BJ (cell line): Measurements from ENCODE around the gene PHF24. TPM values are rescaled to one million over a fixed set of nuclear protein-coding genes. Genes with fewer than 3 reads are reported as not detected.

Experiments used
- CTCF ChIA-PET: fragments of 350-600 bp; formaldehyde crosslinking; extraction: SDS; loops from one replicate; lab custom pipeline; 2021; ENCODE audit warnings: antibody characterized with exemption, inconsistent platforms; lab: Yijun Ruan, JAX
- POLR2A ChIA-PET: fragments of 300-600 bp; sonication (Branson Sonifier 250); formaldehyde crosslinking; extraction: SDS; loops from one replicate; lab custom pipeline; 2021; ENCODE audit warnings: antibody characterized with exemption; lab: Charles Lee
- DNase-seq: peaks from one replicate; pipeline ENCODE4 v3.0.0-alpha.2; 2011; ENCODE audit warnings: low read depth
- H3K27me3 ChIP-seq: 2 replicates; pipeline ENCODE4 v1.6.0; 2011; ENCODE audit warnings: low read length; ENCODE audit not compliant: control insufficient read depth, insufficient read depth
- H3K36me3 ChIP-seq: 2 replicates; pipeline ENCODE4 v1.5.1; 2011; ENCODE audit warnings: low read length; ENCODE audit not compliant: control insufficient read depth, insufficient read depth
- H3K4me3 ChIP-seq: 2 replicates; pipeline ENCODE4 v1.5.1; 2011; ENCODE audit warnings: low read depth, mild to moderate bottlenecking, control low read depth, low read length
- CTCF ChIP-seq: IDR thresholded peaks from 2 replicates; pipeline ENCODE4 v1.5.1; 2011; ENCODE audit warnings: low read depth, mild to moderate bottlenecking, control low read depth, inconsistent platforms, low read length, moderate library complexity; ENCODE audit not compliant: insufficient read depth
- polyA plus RNA-seq: library from polyadenylated mRNA; depleted of rRNA; stranded (reverse); fragments of >200 nt; gene quantifications from 2 replicates; pipeline ENCODE4 v1.2.3, GENCODE V29; 2011

The PHF24 gene
- polyA plus RNA-seq, 1 experiment, result 0.09 TPM

GRCh38 chr9:35026671-35027070 is 68.6 kb downstream of the PHF24 start:
- TF ChIP-seq CTCF, result no peak
- Histone ChIP-seq H3K36me3 (peaks cover 2% of the 10 kb centered on the region; the same call in 1 of the 2 replicates), H3K27me3 (no peaks in the 10 kb centered on the region), H3K4me3 (no peak overlapping the region)
- ChIA-PET CTCF (interaction anchor here (0.9 to 6.0 kb wide), 2 partner anchors 24 kb away, joined by 3 to 21 read pairs; no protein-coding TSS in a partner anchor), POLR2A (interaction anchor here (0.6 kb wide), 1 partner anchor 10 kb away, joined by 5 read pairs; no protein-coding TSS in a partner anchor)
- no peak for DNase-seq

- H3K27me3 ChIP-seq, result no peaks in the 10 kb centered on the region
- POLR2A ChIA-PET, result interaction anchor here (0.6 to 0.8 kb wide), 2 partner anchors 9 to 306 kb away, joined by 3 read pairs; no protein-coding TSS in a partner anchor
- no peak for DNase-seq
- no peak for TF ChIP-seq CTCF
- no peak overlapping the region for H3K4me3 ChIP-seq
- CTCF ChIA-PET, result interaction anchor here (1.6 to 6.0 kb wide), 3 partner anchors 9 to 23 kb away, joined by 4 to 21 read pairs (median 7); no protein-coding TSS in a partner anchor
- peaks cover 2% of the 10 kb centered on the region; the same call in 1 of the 2 replicates for H3K36me3 ChIP-seq
Observed at GRCh38 chr9:35027374-35027773, 69.3 kb downstream of the PHF24 start.

GRCh38 chr9:35027860-35028259 is 69.8 kb downstream of the PHF24 start:
- H3K36me3 ChIP-seq, result peaks cover 2% of the 10 kb centered on the region; the same call in 1 of the 2 replicates
- ChIA-PET POLR2A (interaction anchor here (0.6 to 0.8 kb wide), 3 partner anchors 8 to 306 kb away, joined by 3 read pairs; no protein-coding TSS in a partner anchor), CTCF (interaction anchor here (1.2 to 6.0 kb wide), 5 partner anchors 9 to 128 kb away, joined by 3 to 21 read pairs (median 5); no protein-coding TSS in a partner anchor)
- H3K27me3 ChIP-seq, result no peaks in the 10 kb centered on the region
- no peak overlapping the region for H3K4me3 ChIP-seq
- no peak for DNase-seq
- no peak for TF ChIP-seq CTCF

- Histone ChIP-seq H3K27me3 (no peaks in the 10 kb centered on the region), H3K4me3 (no peak overlapping the region), H3K36me3 (peaks cover 2% of the 10 kb centered on the region; the same call in 1 of the 2 replicates)
- DNase-seq, result no peak
- POLR2A ChIA-PET, result interaction anchor here (0.6 kb wide), 1 partner anchor 15 kb away, joined by 3 read pairs; no protein-coding TSS in a partner anchor
- TF ChIP-seq CTCF, result no peak
- CTCF ChIA-PET, result interaction anchor here (1.2 to 6.0 kb wide), 5 partner anchors 10 to 129 kb away, joined by 3 to 21 read pairs (median 5); no protein-coding TSS in a partner anchor
Observed at GRCh38 chr9:35028341-35028740, 70.3 kb downstream of the PHF24 start.

GRCh38 chr9:35029241-35029640 is 71.2 kb downstream of the PHF24 start:
- no peaks in the 10 kb centered on the region for H3K27me3 ChIP-seq
- no peaks in the 10 kb centered on the region for H3K36me3 ChIP-seq
- ChIA-PET CTCF (interaction anchor here (1.2 to 6.0 kb wide), 5 partner anchors 9 to 130 kb away, joined by 3 to 21 read pairs (median 4); no protein-coding TSS in a partner anchor), POLR2A (no interaction called here)
- no peak overlapping the region for H3K4me3 ChIP-seq
- no peak for TF ChIP-seq CTCF
- no peak for DNase-seq
